ENCODE measurements around the gene PSMG2. TPM values are rescaled to one million over a fixed set of nuclear protein-coding genes. Genes with fewer than 3 reads are reported as not detected.

PSMG2 gene
- total and polyA plus RNA-seq, 9 donors, result 51.9 to 114 (median 66.8) TPM

DNA sequence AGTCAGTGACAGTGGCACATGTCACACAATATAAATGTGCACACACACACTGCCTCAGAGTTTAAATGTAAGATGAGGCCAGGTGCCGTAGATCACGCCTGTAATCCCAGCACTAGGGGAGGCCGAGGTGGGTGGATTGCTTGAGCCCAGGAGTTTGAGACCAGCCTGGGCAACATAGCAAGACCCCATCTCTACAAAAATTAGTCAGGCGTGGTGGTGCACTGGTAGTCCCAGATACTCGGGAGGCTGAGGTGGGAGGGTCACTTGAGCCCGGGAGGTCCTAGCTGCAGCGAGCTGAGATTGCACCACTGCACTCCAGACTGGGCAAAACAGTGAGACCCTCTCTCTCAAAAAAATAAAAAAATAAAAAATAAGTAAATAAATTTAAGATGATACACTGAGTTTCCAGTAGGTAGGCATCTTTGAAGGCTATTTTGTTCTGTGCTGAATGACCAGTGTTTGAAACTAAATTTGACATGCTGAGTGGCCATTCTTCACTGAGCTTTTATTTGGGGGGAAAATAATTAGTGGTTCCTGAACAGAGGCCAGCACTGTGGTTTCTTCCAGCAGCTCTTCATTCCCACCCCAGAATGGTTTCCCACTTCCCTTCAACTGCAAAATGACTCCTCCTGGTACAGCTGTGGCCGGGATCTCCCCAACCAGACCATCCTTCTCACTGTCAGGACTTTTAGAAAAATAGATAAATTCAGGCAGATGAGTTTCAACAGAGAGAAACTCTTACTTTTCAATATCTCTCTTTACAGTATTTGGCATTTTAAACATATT lies 44.9 kb downstream of the PSMG2 start:
- Histone ChIP-seq H3K27me3 (no peaks in the 10 kb centered on the region), H3K4me1 (ENCODE audit: insufficient read depth) (no peaks in the 10 kb centered on the region), H3K27ac (no peak overlapping the region), H3K36me3 (no peaks in the 10 kb centered on the region), H3K9me3 (no peaks in the 10 kb centered on the region), H3K4me3 (no peak overlapping the region)
- WGBS, 3 donors, result 80 to 82% (median 82%) methylated on average over 8 of the region's 8 CpGs
- TF ChIP-seq CTCF (IDR thresholded peaks at IDR 0.05), result no peak
- no peak for TF ChIP-seq POLR2A (IDR thresholded peaks at IDR 0.05)
- no peak for TF ChIP-seq EP300 (IDR thresholded peaks at IDR 0.05)
- DNase-seq, result no peak
- intact Hi-C loops (cut with DNase I), result no loop called here

- intact Hi-C loops (cut with DNase I), result no loop called here
- 71 to 79% (median 72%) methylated on average over 5 of the region's 5 CpGs for WGBS, 3 donors
- TF ChIP-seq EP300 (IDR thresholded peaks at IDR 0.05) (no peak), POLR2A (IDR thresholded peaks at IDR 0.05) (no peak), CTCF (IDR thresholded peaks at IDR 0.05) (no peak)
- Histone ChIP-seq H3K36me3 (no peaks in the 10 kb centered on the region), H3K4me1 (ENCODE audit: insufficient read depth) (no peaks in the 10 kb centered on the region), H3K4me3 (no peak overlapping the region), H3K27me3 (no peaks in the 10 kb centered on the region), H3K9me3 (no peaks in the 10 kb centered on the region), H3K27ac (no peak overlapping the region)
- no peak for DNase-seq
Measured at GRCh38 chr18:12748671-12749070, 45.8 kb downstream of the PSMG2 start.

GRCh38 chr18:12749121-12749520 lies 46.3 kb downstream of the PSMG2 start:
- DNase-seq, result no peak
- Histone ChIP-seq H3K4me3 (no peak overlapping the region), H3K9me3 (no peaks in the 10 kb centered on the region), H3K27ac (no peak overlapping the region), H3K27me3 (no peaks in the 10 kb centered on the region), H3K36me3 (no peaks in the 10 kb centered on the region), H3K4me1 (ENCODE audit: insufficient read depth) (no peaks in the 10 kb centered on the region)
- intact Hi-C loops (cut with DNase I), result no loop called here
- WGBS, 3 donors, result 78 to 80% (median 79%) methylated on average over 13 of the region's 13 CpGs
- TF ChIP-seq EP300 (IDR thresholded peaks at IDR 0.05), result no peak
- TF ChIP-seq CTCF (IDR thresholded peaks at IDR 0.05), result no peak
- TF ChIP-seq POLR2A (IDR thresholded peaks at IDR 0.05), result no peak

DNA sequence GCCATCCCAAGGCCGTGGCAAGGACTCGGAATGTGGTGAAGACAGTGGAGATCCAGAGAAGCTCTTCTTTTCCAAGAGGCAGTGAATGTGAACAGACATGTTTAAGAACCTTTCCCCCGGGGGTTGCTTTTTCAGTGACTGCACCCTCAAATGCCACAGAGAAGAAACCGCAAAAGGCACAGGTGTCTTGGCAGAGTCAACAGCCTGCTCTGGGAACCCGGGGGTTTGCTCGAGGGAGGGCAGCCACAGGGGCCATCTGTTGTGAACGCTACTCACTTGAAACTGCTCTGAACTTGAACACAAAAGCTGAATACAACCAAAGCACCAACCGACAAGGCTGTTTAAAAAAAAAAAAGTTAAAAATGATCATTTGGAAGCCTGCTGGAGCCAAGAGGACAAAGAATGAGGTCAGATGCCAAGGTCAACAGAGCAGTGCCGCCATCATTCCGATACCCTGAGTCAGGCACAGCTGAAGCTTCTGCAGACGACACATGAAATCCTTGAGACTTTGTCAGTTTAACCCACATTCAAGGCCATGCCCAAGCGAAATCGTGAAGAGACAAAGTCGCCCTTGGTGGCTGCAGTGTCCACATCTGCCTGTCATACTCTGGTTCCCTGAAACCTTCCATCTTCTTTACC lies 47.4 kb downstream of the PSMG2 start:
- TF ChIP-seq CTCF (IDR thresholded peaks at IDR 0.05) (no peak), EP300 (IDR thresholded peaks at IDR 0.05) (no peak), POLR2A (IDR thresholded peaks at IDR 0.05) (no peak)
- Histone ChIP-seq H3K27ac (no peak overlapping the region), H3K9me3 (no peaks in the 10 kb centered on the region), H3K4me3 (no peak overlapping the region), H3K36me3 (no peaks in the 10 kb centered on the region), H3K27me3 (no peaks in the 10 kb centered on the region), H3K4me1 (ENCODE audit: insufficient read depth) (no peaks in the 10 kb centered on the region)
- no peak for DNase-seq
- 53 to 69% (median 57%) methylated on average over 14 of the region's 14 CpGs for WGBS, 3 donors
- intact Hi-C loops (cut with DNase I), result no loop called here

Measured in ovary (tissue), 9 donors.